HG03139 (cell line): ENCODE measurements around the gene LRRC71.

ENCODE experiments used
- ATAC-seq: cut with Tn5 transposase; IDR thresholded peaks from one replicate; pipeline ENCODE4 v1.9.1; 2021; ENCODE audit not compliant: unreplicated experiment

LRRC71 gene

GRCh38 chr1:156892190-156893047 is 28.0 kb upstream of the LRRC71 start:
- ATAC-seq = no peak

DNA sequence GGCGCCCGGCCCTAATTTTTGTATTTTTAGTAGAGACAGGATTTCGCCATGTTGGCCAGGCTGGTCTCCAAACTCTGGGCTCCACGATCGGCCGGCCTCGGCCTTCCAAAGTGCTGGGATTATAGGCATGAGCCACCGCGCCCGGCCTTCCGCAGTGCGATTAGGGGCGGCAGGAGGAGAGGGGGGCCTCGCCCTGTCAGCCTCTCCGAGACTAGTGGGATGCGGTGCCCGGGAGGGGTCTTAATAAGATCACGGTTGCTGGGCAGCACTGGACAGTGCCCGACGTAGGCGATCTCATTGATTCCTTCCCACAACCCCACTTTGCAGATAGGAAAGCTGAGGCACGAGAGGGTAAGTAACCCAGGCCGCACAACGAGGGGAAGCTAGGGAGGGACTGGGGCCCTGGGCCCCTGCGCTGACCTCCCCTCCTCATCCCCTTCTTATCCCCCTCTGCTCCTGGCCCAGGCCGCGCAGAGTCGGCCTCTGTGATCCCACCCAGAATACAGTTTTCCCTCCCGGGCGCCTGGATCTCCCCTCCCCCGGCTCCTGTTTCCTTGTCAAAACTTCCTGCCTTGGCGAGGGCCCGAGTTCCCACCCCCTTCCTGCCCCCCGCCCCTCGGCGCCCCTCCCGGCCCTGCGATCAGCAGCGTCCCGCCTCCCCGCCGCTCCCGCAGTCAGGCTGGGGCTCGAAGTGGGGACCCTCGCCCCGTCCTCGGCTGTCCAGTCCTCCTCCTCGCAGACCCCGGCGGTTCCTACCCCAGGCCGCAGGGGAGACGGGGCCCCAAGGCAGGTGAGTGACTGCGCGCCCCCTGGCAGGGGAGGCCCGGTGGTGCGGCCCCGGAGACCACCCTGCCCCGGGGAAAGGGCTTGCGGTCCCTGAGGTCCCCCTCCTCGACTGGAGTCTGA is 27.1 kb upstream of the LRRC71 start, which contains the start of gene PEAR1:
Gene PEAR1, plus strand, starts transcription at position 671 of the 906 bp plus-strand sequence. CDS start 10,209 bp downstream, outside the sequence.
- ATAC-seq = no peak

GRCh38 chr1:156894001-156894400 is 26.4 kb upstream of the LRRC71 start:
- ATAC-seq = no peak

GRCh38 chr1:156894711-156895454 is 25.5 kb upstream of the LRRC71 start:
- ATAC-seq = no peak

- ATAC-seq = no peak
Measured at GRCh38 chr1:156895455-156895812, 25.0 kb upstream of the LRRC71 start.

- no peak for ATAC-seq
Measured at GRCh38 chr1:156895927-156896326, 24.5 kb upstream of the LRRC71 start.

DNA sequence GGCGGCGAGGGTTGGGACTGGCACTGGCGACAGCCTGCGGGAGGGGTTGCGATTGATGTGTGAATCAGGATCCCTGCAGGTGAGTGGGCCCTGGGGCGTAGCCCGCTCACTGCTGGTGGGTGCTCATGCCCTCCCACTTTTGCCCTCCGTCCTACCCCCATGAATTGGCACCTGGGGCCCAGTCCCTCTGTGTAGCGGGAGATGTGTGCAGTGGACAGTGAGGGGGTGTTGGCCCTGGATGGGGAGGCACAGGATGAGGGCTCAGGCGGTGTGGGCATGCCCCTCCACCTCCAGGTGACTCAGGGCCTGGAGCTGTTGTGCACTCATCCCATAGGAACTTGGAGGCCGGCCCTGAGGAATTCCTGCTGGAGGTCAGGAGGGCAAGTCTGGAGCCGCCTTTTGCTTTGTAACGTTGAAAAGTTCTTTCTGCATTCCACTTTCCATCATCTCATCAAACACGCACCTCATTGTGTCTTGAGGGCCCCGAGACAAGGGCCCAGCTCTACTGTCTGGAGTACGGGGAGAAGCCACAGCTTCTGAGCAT is 23.9 kb upstream of the LRRC71 start:
- no peak for ATAC-seq

- ATAC-seq = no peak
Measured at GRCh38 chr1:156897078-156897825, 23.2 kb upstream of the LRRC71 start.

- ATAC-seq = no peak
Measured at GRCh38 chr1:156898161-156898566, 22.3 kb upstream of the LRRC71 start.

DNA sequence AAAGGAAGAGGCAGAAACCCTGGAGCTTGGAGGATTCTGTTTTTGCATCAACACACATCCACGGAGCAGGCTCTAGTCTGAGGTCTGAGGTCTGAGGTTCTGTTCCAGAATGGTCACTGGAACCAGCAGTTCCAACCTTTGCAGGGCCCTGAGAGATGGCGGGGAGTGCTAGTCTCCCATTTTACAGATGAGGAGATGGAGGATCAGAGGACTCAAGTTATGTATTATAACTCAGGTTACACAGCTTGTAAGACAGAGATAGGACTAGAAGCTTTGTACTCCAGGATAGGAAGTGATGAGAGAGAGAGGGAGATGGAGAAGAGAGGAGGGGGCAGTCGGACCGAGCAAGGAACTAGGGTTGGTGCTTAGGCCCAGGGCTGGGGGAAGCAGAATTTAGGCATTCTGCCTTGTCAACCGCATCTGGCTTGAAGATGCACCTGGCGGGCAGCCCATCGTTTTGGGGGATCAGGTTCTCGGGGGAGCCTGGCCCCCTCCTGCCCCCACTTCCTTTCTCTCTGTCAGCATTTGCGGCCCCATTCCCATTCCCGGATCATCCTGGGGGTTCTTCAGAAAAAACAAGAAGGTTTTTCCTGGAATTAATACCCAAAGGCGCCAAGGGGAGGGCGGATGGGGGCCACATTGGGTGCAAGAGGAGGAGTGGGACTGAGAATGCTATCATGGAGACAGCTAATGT is 21.3 kb upstream of the LRRC71 start:
- no peak for ATAC-seq

- ATAC-seq = no peak
Measured at GRCh38 chr1:156899956-156900718, 20.3 kb upstream of the LRRC71 start.

- no peak for ATAC-seq
Measured at GRCh38 chr1:156900896-156901589, 19.4 kb upstream of the LRRC71 start.

GRCh38 chr1:156901590-156901900 is 18.9 kb upstream of the LRRC71 start:
- no peak for ATAC-seq

- ATAC-seq = no peak
Measured at GRCh38 chr1:156901966-156902915, 18.2 kb upstream of the LRRC71 start.

GRCh38 chr1:156903328-156904091 is 16.9 kb upstream of the LRRC71 start:
- no peak for ATAC-seq

- ATAC-seq = no peak
Measured at GRCh38 chr1:156904187-156904959, 16.1 kb upstream of the LRRC71 start.
